ENCODE results near the gene GOLGA8A.
"Not testable (repeated sequence)": the region's sequence is repeated elsewhere in the genome, so short reads cannot be mapped to it uniquely, and the experiment has no call there.

Gene GOLGA8A, protein sequence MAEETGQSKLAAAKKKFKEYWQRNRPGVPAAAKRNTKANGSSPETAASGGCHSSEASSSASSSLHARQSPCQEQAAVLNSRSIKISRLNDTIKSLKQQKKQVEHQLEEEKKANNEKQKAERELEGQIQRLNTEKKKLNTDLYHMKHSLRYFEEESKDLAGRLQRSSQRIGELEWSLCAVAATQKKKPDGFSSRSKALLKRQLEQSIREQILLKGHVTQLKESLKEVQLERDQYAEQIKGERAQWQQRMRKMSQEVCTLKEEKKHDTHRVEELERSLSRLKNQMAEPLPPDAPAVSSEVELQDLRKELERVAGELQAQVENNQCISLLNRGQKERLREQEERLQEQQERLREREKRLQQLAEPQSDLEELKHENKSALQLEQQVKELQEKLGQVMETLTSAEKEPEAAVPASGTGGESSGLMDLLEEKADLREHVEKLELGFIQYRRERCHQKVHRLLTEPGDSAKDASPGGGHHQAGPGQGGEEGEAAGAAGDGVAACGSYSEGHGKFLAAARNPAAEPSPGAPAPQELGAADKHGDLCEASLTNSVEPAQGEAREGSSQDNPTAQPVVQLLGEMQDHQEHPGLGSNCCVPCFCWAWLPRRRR

DNA sequence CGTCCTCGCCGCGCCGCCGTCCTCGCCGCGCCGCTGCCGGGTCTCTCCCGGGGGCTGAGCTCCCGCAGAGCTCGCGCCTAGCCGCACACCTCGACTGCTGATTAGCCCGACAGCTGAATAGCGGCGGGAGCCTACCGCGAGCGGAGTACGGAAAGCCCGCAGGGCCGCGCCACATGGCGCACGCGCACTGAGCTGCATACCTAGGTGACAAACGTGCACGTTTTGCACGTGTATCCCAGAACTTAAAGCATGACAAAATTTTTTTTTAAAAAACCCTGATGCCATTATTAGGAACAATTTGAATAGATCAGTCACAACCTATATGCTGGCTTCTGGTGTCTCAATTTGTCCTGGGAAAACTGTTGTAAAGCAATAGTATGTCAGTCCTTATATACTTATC lies at the start of gene GOLGA8A:
TSS of gene GOLGA8A (minus strand) at position 122 of the 400 bp plus-strand sequence. CDS start 48,117 bp downstream, outside the sequence.
- DNase-seq = peak; percentile 10

DNA sequence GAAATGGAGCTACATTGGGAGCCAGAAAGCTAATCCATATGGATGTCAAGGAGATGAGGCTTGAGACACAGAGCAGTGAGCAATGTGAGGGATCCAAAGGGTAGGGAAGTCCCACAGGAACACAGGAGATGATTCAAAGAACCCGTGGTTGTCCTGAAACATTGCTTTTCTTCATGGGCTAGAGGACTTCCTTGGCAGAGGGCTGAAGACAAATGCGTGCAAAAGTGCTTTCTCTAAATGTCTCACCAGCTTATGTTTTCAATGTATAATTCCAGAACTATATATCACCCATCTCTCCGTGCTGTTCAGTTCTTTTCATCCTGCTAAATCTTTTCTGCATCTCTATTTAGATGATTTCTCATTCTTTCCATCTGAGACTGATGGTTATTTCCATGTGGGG lies 46.0 kb upstream of the GOLGA8A start:
- DNase-seq = no peak

DNA sequence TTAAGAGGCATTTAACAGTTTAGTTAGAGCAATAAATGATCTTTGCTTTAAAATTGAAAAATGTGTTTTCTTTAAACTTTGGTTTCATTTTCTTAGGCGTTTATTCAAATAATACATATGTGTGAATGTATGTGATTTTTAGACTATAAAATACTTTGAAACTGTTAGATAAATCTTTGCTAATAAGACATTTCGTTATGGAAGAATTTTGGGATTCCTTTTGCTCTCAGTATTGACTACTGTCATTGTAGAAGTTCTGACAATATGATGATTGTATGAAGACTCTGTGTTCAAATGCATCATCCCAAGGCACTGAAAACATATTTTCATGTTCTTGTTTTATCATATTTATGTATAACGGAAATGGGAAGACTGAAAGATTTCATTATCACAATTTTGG lies 43.8 kb upstream of the GOLGA8A start:
- DNase-seq = no peak

DNA sequence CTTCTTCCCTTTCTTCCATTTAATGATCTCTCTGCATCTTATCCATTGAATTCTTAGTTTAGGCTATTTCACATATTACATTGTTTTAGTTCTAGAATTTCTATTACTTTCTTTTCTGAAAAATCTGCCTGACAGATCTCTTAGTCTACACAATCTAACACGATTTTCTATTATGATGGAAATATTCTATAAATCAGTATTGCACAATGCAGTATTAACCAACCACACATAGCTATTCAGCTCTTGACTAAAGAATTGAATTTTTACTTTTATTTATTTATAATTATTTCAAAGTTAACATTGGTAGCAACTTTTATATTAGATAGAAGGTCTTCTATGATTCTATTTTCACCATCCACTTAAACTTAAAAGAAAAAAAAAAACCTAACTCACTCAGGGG lies 36.2 kb upstream of the GOLGA8A start:
- no peak for DNase-seq

DNA sequence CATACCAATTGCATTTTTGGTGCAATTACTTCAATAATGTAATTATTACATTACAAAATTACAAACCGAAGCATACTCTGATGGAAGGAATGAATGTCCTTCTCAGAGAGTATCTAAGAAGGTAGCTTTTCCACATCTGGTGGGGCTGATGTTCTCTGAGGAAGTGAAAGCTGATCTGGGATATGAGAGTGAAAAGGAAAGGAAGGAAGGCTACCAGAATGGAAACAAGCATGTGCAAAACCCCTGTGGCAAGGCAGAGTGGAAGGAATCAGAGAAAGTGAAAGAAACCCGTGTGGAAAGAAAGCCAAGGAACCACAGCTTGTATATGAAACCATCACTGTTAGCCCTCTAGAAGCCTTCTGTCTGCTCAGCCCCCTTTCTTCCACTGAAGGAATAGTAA lies 35.3 kb upstream of the GOLGA8A start:
- DNase-seq = no peak

DNA sequence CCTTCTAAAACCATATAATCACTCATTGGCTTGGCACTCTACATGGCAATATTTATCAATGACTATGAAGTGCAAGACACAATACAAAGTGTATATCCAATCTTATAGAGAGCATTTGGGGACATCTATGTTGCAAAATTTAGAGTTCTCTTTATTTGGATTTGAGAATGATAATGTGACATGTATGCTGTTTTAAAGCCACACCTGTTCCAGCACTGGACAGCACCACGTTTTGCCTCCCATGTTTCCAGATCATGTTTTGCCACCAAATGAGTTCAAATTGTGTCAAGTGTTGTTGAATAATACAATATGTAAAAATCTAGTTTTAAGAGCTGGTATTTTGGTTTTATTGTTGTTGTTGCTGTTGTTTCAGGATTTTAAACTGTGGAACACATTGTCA lies 33.3 kb upstream of the GOLGA8A start:
- DNase-seq = no peak

DNA sequence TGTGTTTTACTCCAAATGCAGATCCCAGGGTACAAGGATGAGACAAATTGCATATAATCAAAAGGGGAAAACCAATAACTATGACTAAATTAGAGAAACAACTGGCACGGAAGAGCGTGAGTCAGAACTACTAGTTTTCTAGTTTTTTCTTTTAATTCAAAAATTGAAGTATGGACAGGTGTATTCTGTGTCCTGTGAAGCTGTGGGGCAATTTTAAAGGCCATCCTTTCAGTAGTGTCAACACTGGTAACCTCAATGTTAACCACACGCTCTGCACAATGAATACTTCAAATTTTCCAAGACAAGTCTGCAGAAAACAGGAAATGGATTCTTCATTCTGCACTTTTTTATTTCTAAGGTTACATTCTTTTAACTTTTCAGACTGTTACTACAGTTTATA lies 32.5 kb upstream of the GOLGA8A start:
- DNase-seq = no peak

DNA sequence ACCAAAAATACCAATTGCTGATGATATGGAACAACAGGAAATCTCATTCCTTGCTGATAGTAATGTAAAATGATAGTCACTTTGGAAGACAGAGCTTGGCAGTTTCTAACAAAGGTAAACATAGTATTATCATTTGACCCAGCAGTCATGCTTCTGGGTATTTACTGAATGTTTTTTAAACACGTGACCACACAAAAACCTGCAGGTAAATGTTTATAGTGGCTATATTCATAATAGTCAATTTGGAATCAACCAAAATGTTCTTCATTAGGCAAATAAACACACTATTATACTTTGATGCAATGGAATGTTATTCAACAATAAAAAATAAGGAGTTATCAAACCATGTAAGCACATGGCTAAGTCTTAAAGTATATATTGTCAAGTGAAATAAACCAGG lies 24.1 kb upstream of the GOLGA8A start:
- DNase-seq = no peak

DNA sequence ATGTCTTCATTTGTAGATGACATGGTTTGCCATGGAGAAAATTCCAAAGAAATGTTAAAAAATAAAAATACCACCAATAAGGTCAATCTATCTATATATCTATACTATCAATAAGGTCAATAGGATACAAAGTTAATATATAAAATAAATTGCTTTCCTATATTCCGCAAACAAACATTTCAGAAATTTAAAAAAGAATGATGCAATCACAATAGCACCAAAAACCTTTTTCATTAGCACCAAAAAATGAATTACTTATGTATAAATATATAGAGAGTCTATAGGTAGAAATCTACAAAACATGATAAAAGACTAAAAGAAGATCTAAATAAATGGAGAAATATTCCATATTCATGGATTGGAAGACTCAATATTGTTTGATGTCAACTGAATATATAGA lies 22.8 kb upstream of the GOLGA8A start:
- DNase-seq = no peak

DNA sequence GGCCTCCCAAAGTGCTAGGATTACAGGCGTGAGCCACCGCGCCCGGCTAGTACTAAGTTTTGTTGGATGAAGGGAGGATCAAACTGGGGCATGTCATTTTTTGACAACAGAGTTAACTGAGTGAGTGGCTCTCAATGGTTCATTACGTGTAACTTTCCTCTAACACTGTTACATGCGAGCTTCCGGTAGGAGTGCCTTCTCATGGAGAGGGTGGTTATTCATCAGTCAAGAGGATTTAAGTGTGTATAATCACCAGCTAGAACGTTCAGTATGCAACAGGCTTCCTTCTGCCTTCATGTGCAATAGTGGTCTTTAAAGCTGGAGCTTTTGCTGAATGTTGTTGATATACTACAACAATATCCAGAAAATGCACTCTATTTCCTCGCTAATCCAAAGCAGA lies 19.1 kb upstream of the GOLGA8A start:
- DNase-seq = no peak

DNA sequence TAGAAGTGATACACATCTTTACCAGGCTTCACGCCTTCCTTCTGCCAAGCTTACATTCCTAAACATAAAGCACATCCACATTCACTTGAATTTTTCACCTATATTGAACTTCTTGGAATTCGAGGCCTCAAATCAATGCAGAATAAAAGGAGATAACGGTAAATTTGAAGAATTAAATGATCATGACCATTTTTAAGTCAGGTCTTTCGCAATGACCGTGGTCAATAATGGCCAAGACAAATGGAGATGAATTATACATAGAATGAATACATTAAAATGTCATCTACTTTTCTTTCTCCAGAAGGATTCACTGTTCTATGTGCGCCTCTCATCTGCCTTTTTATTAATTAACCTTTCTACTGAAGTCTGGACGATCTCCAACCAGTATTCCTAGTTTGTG lies 5.3 kb upstream of the GOLGA8A start:
- DNase-seq = no peak

DNA sequence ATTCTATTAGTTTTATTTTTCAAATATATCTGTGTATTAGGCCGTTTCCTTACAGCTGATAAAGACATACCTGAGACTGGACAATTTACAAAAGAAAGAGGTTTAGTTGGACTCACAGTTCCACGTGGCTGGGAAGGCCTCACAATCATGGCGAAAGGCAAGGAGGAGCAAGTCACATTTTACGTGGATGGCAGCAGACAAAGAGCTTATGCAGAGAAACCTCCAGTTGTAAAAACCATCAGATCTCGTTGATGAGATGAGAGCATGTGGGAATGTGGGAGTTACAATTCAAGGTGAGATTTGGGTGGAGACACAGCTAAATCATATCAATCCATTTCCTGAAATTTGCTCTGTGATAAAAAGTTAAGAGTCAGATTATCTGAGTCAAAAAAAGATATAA lies 2.3 kb upstream of the GOLGA8A start:
- DNase-seq = no peak

DNA sequence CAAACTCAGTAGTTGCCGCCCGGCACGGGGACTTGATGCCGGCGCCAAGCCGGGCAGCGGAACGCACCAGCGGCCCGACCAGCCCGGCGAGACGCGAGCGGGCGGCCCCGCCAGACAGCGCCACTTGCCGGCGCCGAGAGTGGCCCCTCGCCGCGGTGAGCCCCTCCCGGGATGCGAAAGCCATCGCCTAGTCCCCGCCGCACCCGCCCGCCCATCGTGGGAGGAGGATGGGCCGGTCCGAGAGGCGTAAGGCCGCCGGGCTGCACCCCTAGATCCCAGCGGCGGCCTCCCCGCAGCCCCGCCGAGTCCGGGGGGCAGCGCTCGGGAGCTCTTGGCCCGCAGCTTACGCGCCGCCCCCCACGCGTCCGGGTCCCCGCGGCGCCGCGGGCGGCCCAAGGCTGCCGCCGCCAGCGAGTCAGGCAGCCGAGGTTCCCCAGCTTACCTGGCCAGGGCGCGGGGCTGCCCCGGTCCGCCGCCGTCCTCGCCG lies 609 bp downstream of the GOLGA8A start:
- DNase-seq = no peak

DNA sequence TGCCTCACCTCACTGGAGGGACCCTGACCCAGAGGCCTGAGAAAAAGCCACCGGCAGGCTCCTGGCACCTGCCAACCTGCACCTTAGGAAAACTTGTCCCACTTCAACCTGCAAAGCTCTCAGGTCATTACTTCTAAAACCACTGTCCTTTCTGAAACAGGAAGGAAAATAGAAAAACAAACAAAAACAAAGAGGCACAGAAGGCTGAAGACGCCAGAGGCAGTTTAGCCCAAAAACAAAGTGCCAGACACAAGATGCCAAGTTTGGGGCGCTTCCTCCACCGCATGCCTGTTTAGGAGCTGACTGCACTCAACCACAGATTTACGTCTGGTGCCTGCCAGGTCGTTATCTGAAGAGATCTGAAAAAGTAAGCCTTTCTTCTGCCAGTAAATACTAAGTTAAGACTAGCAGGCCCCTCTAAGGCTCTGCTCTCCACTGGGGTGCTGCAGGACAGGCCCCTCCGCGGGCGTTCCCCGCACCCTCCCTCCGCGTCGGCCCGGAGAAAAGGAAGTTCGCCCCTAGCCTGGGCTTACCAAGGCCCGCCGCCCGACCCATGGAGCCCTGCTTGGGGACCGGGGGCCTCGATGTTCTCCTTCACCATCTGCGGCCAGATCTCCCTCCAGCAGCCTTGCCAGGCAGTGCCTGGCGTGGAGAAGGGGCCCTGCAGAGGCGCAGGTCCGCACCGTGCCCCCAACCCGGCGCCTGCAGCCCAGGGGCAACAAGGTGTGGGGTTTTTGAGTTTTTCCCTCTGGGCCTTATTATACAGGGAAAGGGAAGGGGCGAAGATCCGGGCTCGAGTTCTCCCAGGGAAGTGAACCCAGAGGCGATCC lies 1.3 kb downstream of the GOLGA8A start:
- no peak for DNase-seq

DNA sequence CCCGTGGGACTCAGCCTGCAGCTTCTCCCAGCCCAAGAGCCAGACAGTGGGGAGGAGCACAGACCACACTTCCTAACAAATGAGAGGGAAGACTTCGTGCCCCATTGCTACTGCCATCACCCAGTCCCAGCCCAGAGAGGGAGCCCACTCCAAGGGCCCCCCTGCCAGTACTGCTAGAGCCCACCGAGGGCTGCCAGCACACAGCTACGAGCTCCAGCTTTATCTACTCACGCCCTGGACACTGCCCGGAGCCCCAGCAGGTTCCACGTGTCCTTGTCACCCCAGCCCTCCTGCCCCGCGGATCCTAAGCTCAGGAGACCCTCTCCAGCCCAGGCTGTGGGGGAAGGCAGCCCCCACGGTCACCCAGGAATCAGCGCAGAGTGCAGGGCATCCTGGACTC lies 1.9 kb downstream of the GOLGA8A start:
- no peak for DNase-seq

DNA sequence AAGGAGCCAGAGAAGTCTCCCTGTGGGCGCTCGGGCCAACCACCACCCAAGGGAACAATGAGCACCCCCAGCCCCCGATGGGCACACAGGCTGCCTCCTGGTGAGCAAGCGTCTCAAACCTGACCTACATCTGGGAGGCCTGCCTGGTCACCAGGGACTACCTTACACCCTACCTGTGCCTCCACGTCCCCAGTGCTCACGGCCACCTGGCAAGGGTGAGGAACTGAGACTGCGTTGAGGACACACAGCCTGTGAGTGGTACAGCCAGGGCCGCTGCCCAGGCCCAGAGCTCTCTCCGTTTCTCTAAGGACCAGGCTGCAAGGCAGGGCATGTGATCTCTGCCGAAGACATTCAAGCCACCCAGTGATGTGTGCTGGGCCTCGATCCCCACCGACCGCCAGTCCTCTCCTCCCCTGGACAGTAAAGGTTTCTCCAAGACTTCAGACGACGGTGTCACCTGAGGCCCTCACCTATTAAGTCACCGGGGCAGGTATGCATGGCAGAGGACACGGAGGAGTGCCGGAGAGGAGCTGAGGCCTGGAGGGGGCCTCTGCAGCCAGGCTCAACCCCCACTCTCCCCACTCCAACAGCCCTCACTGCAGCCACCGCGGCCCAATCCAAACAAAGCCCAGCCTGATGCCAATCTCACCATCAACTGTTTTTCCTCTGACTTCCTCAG lies 2.8 kb downstream of the GOLGA8A start:
- no peak for DNase-seq

DNA sequence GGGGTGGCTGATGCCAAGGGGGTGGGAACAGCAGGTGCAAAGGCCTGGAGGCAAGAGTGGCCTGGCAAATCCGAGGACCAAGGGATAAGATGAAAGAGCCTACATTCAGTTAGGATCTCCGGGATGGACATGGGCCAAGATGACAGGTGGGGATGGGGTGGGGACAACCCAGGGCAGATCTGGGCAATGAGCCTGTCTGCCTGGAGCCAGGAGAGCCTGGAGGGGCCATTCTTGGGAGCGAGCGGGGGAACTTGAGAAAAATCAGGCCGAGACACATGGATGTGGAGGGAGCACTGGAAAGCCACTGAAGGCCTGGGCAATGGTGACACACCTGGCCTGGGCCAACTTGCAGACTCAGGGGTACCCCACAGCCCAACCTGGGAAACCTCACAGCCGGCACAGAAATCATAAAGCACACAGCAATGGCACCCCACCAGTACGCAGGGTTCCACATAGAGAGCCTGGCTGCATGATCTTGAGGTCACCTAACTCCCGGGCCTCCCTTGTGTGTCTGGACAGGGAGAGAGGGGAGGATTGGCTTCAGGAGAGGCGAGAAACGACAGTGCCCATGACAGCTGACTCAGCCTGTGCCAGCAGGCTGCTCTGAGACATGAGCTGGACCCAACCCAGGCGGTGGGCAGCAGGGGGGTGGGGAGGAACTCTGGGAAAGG lies 3.5 kb downstream of the GOLGA8A start:
- DNase-seq = not testable (repeated sequence)

DNA sequence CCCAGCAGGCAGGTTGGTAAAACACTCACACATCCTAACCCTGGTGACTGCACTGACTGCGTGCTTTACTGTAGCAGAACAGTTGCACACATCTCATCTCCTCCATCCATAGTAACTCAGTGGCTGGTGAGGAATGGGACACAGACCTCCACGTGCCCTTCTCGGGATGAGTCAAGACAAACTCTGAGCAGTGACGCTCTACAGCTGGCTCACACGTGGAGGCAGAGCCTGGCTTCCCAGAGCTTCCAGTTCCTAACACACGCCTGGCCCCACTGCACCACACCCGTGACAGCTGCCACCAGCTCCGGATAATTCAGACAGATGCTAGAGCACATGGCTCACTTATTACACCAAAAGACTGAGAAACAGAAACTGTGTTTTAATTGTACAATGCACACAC lies 7.0 kb downstream of the GOLGA8A start:
- DNase-seq = not testable (repeated sequence)

DNA sequence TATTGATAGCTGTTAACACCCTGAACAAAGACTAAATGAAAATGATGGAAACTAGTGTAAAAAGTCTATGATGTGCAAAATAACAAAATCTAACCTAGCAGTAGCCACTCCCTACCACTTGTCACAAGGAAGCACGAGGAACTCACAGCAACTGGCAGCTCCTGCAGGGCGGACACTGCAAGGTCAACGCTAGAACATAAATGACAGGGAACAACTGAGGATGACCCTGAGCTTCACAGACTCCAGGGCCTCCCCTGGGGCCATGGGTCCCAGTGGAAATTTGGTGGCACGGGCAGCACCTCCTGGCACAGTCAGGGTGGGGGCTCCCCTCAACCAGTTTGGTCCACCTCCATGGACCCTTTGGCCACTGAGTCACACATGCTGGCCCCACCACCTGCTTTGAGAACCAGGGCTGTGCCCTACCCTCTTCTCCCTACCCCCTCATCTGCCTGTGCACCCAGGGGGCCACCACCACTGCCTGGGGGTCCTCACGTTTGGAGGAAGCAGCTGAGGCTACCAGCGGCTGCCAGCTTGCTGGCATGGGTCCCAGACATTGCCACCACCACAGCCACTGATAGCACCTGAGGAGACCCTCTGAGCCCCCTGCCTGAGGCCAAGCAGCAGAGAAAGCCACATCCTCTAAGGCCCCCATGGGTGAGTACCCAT lies 14.1 kb downstream of the GOLGA8A start:
- DNase-seq = not testable (repeated sequence)

DNA sequence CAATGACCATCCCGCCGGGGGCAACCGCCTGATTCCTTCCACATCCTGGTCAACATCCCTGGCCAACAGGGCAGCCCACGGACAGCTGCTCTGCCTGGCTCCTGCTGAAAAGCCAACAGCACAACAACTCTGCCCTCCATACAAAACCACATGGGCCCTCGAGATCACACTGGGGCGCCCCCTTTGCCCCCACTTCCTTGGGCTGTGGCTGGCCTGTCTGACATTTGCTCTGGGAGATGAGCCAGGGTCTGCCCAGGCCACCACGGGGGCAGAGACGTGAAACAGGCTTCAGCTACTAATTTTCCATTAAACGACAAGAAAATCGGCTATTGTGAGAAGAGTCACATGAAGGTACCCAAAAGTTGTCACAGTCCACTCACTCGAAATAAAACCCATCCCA lies 16.7 kb downstream of the GOLGA8A start:
- DNase-seq = not testable (repeated sequence)

DNA sequence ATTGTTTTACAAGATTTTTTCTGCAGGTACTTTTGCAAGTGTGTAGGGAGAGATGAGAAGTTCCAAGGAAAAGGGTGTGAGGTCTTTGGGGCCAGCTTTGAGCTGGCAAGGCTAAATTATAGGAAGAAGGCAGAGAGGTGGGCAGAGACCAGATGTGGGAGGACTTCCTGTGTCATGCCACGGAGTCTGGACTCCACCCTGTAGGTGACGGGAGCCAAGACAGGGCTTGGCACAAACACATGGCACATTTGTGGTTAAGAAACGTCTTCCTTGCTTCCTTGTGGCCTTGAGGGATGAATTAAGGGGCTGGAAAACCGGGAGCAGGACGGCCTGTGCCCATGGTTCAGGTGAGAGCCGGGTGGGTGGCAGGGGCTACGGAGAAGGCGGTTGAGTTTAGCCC lies 19.2 kb downstream of the GOLGA8A start:
- not testable (repeated sequence) for DNase-seq

DNA sequence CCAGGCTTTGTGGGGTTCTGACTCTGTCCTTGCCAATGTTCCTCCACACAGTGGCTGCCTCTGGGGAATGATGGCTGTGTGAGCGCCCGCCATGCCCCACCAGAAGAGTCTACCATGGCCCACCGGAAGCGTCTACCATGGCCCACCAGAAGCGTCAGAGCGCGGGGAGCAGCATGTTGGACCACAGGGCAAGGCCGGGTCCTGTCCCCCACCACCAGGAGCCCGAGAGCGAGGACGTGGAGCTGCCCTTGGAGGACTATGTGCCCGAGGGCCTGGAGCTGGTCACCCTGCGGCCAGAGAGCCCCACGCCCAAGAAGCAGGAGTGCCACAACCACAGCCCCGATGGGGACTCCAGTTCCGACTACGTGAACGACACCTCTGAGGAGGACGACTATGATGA lies 28.1 kb downstream of the GOLGA8A start:
- DNase-seq = not testable (repeated sequence)

All from NCI-H2029 (cell line).